K562 (cell line): ENCODE data around the gene CLPSL2. TPM values are rescaled to one million over a fixed set of nuclear protein-coding genes. Genes with fewer than 3 reads are reported as not detected.

Experiments used
- AFF4 ChIP-seq: sonication (generic); formaldehyde crosslinking; IDR thresholded peaks from 2 replicates; pipeline ENCODE4 v1.8.0; 2023; ENCODE audit warnings: mild to moderate bottlenecking, missing genetic modification reagents
- CREB1 ChIP-seq, 2 experiments: sonication (generic) in 1 of 2; formaldehyde crosslinking in 1 of 2; IDR thresholded peaks; 2 replicates each; pipeline versions ENCODE4 v1.6.1 to v1.8.0; 2012 to 2022; ENCODE audit warnings: inconsistent platforms in 1 of 2, mild to moderate bottlenecking in 1 of 2, missing genetic modification reagents in 1 of 2, moderate library complexity in 1 of 2
- DACH1 ChIP-seq: fragments of 450-650 bp; IDR thresholded peaks from 2 replicates; pipeline ENCODE4 v1.6.1; 2018; ENCODE audit not compliant: partially characterized antibody
- HDAC2 ChIP-seq: fragments of 450-650 bp; IDR thresholded peaks from 2 replicates; pipeline ENCODE4 v1.6.1; 2016; ENCODE audit warnings: mild to moderate bottlenecking
- HMGXB4 ChIP-seq: sonication (generic); formaldehyde crosslinking; IDR thresholded peaks from 2 replicates; pipeline ENCODE4 v1.8.1; 2023; ENCODE audit warnings: mild to moderate bottlenecking, missing genetic modification reagents
- PHF21A ChIP-seq: fragments of 450-650 bp; IDR thresholded peaks from 2 replicates; pipeline ENCODE4 v1.6.1; 2017; ENCODE audit warnings: low read depth, borderline replicate concordance
- PML ChIP-seq: IDR thresholded peaks from 2 replicates; pipeline ENCODE4 v1.6.1; 2012; ENCODE audit warnings: low read length, inconsistent platforms
- ZC3H11A ChIP-seq: IDR thresholded peaks from 2 replicates; pipeline ENCODE4 v1.6.1; 2012; ENCODE audit warnings: low read depth, low read length, improper control_type of control experiment
- ZKSCAN8 ChIP-seq: fragments of 200-800 bp; sonication (Bioruptor generic); IDR thresholded peaks from 2 replicates; pipeline ENCODE4 v1.6.1; 2016; ENCODE audit warnings: missing genetic modification characterization, missing compliant biosample characterization
- ZNF436 ChIP-seq: fragments of 250-450, 450-650 bp; sonication (Bioruptor Pico); formaldehyde crosslinking; IDR thresholded peaks from 2 replicates; pipeline ENCODE4 v1.7.0; 2020; ENCODE audit warnings: mild to moderate bottlenecking
- polyA plus RNA-seq, 8 experiments: library from polyadenylated mRNA; depleted of rRNA in 4 of 8; stranded (reverse) in 5 of 8; unstranded in 3 of 8; fragments of >200 nt; fragmentation: Nextera tagmentation in 2 of 8; fragmentation: Illumina TruSeq in 1 of 8; extraction: Ambion mirVana in 2 of 8; extraction: Trizol in 1 of 8; gene quantifications; 2 replicates each; pipeline versions ENCODE4 v1.2.1 to v1.2.3, GENCODE V29; 2011 to 2014; ENCODE audit warnings: inconsistent platforms in 1 of 8, missing spikeins in 1 of 8
- total RNA-seq, 7 experiments: library from RNA; depleted of rRNA in 6 of 7; stranded (reverse); fragments of >200 nt in 6 of 7; fragmentation: Illumina TruSeq in 2 of 7; extraction: Trizol in 2 of 7; gene quantifications; 2 replicates each; pipeline versions ENCODE4 v1.2.1 to v1.2.3, GENCODE V29; 2011 to 2021; ENCODE audit warnings: low replicate concordance in 1 of 7

Gene CLPSL2
- total and polyA plus RNA-seq, 9 of the 15 experiments (the other 6 are each of a cell fraction or from before 2014, with no cell fraction given) = not detected

GRCh38 chr6:35746516-35746915, 29.9 kb upstream of the CLPSL2 start (continued):
- TF ChIP-seq ZKSCAN8 (CRISPR knock-in tag) (no peak), AFF4 (no peak), DACH1 (no peak), PML (no peak), ZC3H11A (no peak), HDAC2 (no peak), PHF21A (no peak), ZNF436 (CRISPR knock-in tag) (no peak), HMGXB4 (CRISPR knock-in tag) (no peak), CREB1 (IDR thresholded peaks at IDR 0.05) (no peak), CREB1 (CRISPR knock-in tag; IDR thresholded peaks at IDR 0.05) (no peak)
